Osteocyte (in vitro differentiated cells): Measurements from ENCODE around the gene GPC6. TPM values are rescaled to one million over a fixed set of nuclear protein-coding genes. Genes with fewer than 3 reads are reported as not detected.

Experiments
- DNase-seq: peaks from one replicate; pipeline ENCODE4 v3.0.0; 2021; ENCODE audit warnings: mixed read lengths; ENCODE audit not compliant: unreplicated experiment; ENCODE audit errors: extremely low spot score
- H3K27ac Mint-ChIP-seq: one replicate; pipeline ENCODE4 v1.8.0; 2021; ENCODE audit warnings: mild to moderate bottlenecking, mixed read lengths; ENCODE audit not compliant: unreplicated experiment
- H3K27me3 Mint-ChIP-seq: one replicate; pipeline ENCODE4 v1.8.0; 2021; ENCODE audit warnings: mixed read lengths; ENCODE audit not compliant: unreplicated experiment
- H3K36me3 Mint-ChIP-seq: one replicate; pipeline ENCODE4 v1.8.0; 2021; ENCODE audit warnings: mixed read lengths; ENCODE audit not compliant: unreplicated experiment
- H3K4me1 Mint-ChIP-seq: one replicate; pipeline ENCODE4 v1.8.0; 2021; ENCODE audit warnings: mixed read lengths; ENCODE audit not compliant: unreplicated experiment
- H3K4me3 Mint-ChIP-seq: one replicate; pipeline ENCODE4 v1.8.0; 2021; ENCODE audit warnings: mild to moderate bottlenecking, moderate library complexity, mixed read lengths; ENCODE audit not compliant: unreplicated experiment
- H3K9me3 Mint-ChIP-seq: one replicate; pipeline ENCODE4 v1.8.0; 2021; ENCODE audit warnings: mixed read lengths; ENCODE audit not compliant: unreplicated experiment
- CTCF ChIP-seq: fragments of 200-600 bp; sonication (generic); IDR thresholded peaks from 2 replicates; pipeline ENCODE4 v1.5.0; 2021; ENCODE audit warnings: antibody characterized with exemption, mild to moderate bottlenecking, moderate library complexity
- total RNA-seq: library from RNA; stranded (reverse); gene quantifications from 2 replicates; pipeline ENCODE4 v1.2.1, GENCODE V29; 2021

Gene GPC6
- total RNA-seq, 1 donor from 2014 or later, result 125 TPM

- H3K27ac Mint-ChIP-seq, result peak overlapping the region; percentile 63
- no peak for TF ChIP-seq CTCF
- H3K36me3 Mint-ChIP-seq, result no peaks in the 10 kb centered on the region
- no peak overlapping the region for H3K4me3 Mint-ChIP-seq
- H3K4me1 Mint-ChIP-seq, result peaks cover 21% of the 10 kb centered on the region
- peaks cover 4% of the 10 kb centered on the region for H3K9me3 Mint-ChIP-seq
- H3K27me3 Mint-ChIP-seq, result no peaks in the 10 kb centered on the region
- DNase-seq, result no peak
Measured at GRCh38 chr13:93539914-93540313, 313.3 kb downstream of the GPC6 start.

GRCh38 chr13:93547886-93548285 lies 321.3 kb downstream of the GPC6 start:
- no peak for TF ChIP-seq CTCF
- Mint-ChIP-seq H3K4me3 (no peak overlapping the region), H3K27me3 (no peaks in the 10 kb centered on the region), H3K36me3 (peaks cover 14% of the 10 kb centered on the region), H3K4me1 (peaks cover 41% of the 10 kb centered on the region), H3K27ac (no peak overlapping the region), H3K9me3 (peaks cover 3% of the 10 kb centered on the region)
- no peak for DNase-seq

- TF ChIP-seq CTCF, result no peak
- no peaks in the 10 kb centered on the region for H3K27me3 Mint-ChIP-seq
- no peak for DNase-seq
- H3K4me1 Mint-ChIP-seq, result peaks cover 43% of the 10 kb centered on the region
- H3K36me3 Mint-ChIP-seq, result peaks cover 16% of the 10 kb centered on the region
- no peak overlapping the region for H3K27ac Mint-ChIP-seq
- H3K4me3 Mint-ChIP-seq, result no peak overlapping the region
- peaks cover 3% of the 10 kb centered on the region for H3K9me3 Mint-ChIP-seq
Measured at GRCh38 chr13:93549326-93550005, 322.9 kb downstream of the GPC6 start.

- no peak overlapping the region for H3K27ac Mint-ChIP-seq
- H3K9me3 Mint-ChIP-seq, result peaks cover 3% of the 10 kb centered on the region
- peaks cover 16% of the 10 kb centered on the region for H3K36me3 Mint-ChIP-seq
- no peak overlapping the region for H3K4me3 Mint-ChIP-seq
- no peak for TF ChIP-seq CTCF
- no peak for DNase-seq
- H3K4me1 Mint-ChIP-seq, result peaks cover 40% of the 10 kb centered on the region
- H3K27me3 Mint-ChIP-seq, result no peaks in the 10 kb centered on the region
Measured at GRCh38 chr13:93550236-93550635, 323.6 kb downstream of the GPC6 start.

- no peaks in the 10 kb centered on the region for H3K9me3 Mint-ChIP-seq
- DNase-seq, result no peak
- no peak overlapping the region for H3K4me3 Mint-ChIP-seq
- no peak for TF ChIP-seq CTCF
- H3K27me3 Mint-ChIP-seq, result no peaks in the 10 kb centered on the region
- no peak overlapping the region for H3K27ac Mint-ChIP-seq
- H3K36me3 Mint-ChIP-seq, result peaks cover 5% of the 10 kb centered on the region
- H3K4me1 Mint-ChIP-seq, result peaks cover 28% of the 10 kb centered on the region
Measured at GRCh38 chr13:93552596-93552995, 326.0 kb downstream of the GPC6 start.
